ENCODE measurements around the gene PCDHGB3. TPM values are rescaled to one million over a fixed set of nuclear protein-coding genes. Genes with fewer than 3 reads are reported as not detected.

The PCDHGB3 gene
- total and polyA plus RNA-seq, 10 of the 15 experiments (the other 5 are each of a cell fraction or from before 2014, with no cell fraction given) = 0.12 to 0.50 (median 0.20) TPM; not detected in 4

DNA sequence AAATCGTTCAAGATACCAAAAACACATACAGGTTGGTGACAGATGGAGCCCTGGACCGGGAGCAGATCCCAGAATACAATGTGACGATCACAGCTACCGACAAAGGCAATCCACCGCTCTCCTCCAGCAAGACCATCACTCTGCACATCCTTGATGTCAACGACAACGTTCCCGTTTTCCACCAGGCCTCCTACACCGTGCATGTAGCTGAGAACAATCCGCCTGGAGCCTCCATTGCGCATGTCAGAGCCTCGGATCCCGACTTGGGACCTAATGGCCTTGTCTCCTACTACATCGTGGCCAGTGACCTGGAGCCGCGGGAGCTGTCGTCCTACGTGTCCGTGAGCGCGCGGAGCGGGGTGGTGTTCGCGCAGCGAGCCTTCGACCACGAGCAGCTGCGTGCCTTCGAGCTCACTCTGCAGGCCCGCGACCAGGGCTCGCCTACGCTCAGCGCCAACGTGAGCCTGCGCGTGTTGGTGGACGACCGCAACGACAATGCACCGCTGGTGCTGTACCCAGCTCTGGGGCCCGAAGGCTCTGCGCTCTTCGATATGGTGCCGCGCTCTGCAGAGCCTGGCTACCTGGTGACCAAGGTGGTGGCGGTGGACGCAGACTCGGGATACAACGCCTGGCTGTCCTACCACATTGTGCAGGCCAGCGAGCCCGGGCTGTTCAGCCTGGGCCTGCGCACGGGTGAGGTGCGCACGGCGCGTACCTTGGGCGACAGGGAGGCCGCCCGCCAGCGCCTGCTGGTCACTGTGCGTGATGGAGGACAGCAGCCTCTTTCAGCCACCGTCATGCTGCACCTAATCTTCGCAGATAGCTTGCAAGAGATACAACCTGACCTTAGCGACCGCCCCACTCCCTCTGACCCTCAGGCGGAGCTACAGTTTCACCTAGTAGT is 1.8 kb downstream of the PCDHGB3 start:
- ChIA-PET RAD21 (ENCODE audit: unreplicated experiment) (interaction anchor here (1.3 to 2.4 kb wide), 2 partner anchors 41 to 192 kb away, joined by 5 to 24 read pairs; partner anchors contain the start of gene PCDHGA10), SMC1A (ENCODE audit: uncharacterized antibody, unreplicated experiment) (interaction anchor here (2.6 kb wide), 1 partner anchor 192 kb away, joined by 17 read pairs; no protein-coding TSS in a partner anchor), POLR2A (no interaction called here), CTCF (interaction anchor here (1.7 to 3.2 kb wide), 5 partner anchors 29 to 195 kb away, joined by 4 to 40 read pairs (median 18); partner anchors contain the start of genes PCDHGA10 and TAF7)
- intact Hi-C loops (cut with micrococcal nuclease; ENCODE audit: unreplicated experiment) = no loop called here
- WGBS (ENCODE audit: insufficient coverage, insufficient replicate concordance, low lambda C conversion rate, missing lambda C conversion rate) = 88% methylated on average over 52 of the region's 69 CpGs
- Histone ChIP-seq H2AFZ (ENCODE audit: control insufficient read depth, low read depth, low read length) (no peak overlapping the region), H3K36me3 (ENCODE audit: control insufficient read depth in 2 of 2, insufficient read depth in 2 of 2, low read length in 1 of 2) (no peaks in the 10 kb centered on the region), H3K4me3 (no peak overlapping the region), H3K4me1 (ENCODE audit: control insufficient read depth, insufficient read depth, low read length) (no peaks in the 10 kb centered on the region), H3K4me2 (ENCODE audit: control insufficient read depth, insufficient read depth) (no peak overlapping the region), H3K27me3 (replicated peaks in 1 of 2; ENCODE audit: control insufficient read depth in 2 of 2, insufficient read depth in 2 of 2, low read length in 1 of 2) (no peaks in the 10 kb centered on the region), H3K9me3 (replicated peaks; ENCODE audit: control insufficient read depth, insufficient read depth, low read length) (peaks cover 17% of the 10 kb centered on the region; the same call in 2 of the 3 replicates), H3K79me2 (ENCODE audit: control insufficient read depth, insufficient read depth, low read length) (no peaks in the 10 kb centered on the region), H3K9ac (ENCODE audit: control insufficient read depth, insufficient read depth, low read length) (no peak overlapping the region), H3K27ac (ENCODE audit: control insufficient read depth, insufficient read depth) (no peak overlapping the region), H4K20me1 (ENCODE audit: control insufficient read depth, insufficient read depth) (no peaks in the 10 kb centered on the region)
- in situ Hi-C loops (cut with MboI) = no loop called here
- BruUV-seq (replicated peaks) = no TSS peak
- no peak for FAIRE-seq
- TF ChIP-seq NR2C1 (IDR thresholded peaks at IDR 0.05) (no peak), WRNIP1 (IDR thresholded peaks at IDR 0.05; ENCODE audit: borderline replicate concordance, low read depth, low read length) (no peak), YBX1 (IDR thresholded peaks at IDR 0.05) (no peak), POLR2AphosphoS5 (IDR thresholded peaks at IDR 0.05; ENCODE audit: low read length) (no peak)
- DNase-seq (ENCODE audit: low read depth, low spot score) = no peak
- no peak for ATAC-seq

DNA sequence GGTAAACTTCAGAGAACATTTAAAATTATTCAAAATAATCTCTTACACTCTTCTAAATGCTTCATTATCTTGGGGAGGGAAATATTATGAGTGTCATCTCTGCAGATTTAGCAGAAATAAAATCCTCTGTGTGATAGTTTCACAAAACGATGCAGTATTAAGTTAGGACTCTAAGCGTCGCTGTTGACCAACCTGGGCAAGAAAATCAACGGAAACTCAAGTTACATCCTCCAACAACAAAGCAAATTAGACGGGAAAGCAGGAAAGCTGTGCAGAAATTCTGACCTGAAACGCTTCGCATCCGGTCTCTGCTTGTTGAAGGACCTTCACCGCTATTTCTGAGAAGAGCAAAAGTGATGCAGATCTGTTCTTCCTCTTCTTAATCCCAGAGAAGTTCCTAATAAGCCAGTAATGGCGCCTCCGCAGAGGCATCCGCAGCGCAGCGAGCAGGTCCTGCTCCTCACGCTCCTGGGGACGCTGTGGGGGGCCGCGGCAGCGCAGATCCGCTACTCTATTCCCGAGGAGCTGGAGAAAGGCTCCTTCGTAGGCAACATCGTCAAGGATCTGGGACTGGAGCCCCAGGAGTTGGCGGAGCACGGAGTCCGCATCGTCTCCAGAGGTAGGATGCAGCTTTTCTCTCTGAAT is 3.8 kb downstream of the PCDHGB3 start, which contains the start of gene PCDHGA6:
TSS of gene PCDHGA6 (plus strand) at position 219 of the 645 bp plus-strand sequence. CDS start at position 412, 193 bp downstream.
- Histone ChIP-seq H2AFZ (ENCODE audit: control insufficient read depth, low read depth, low read length) (no peak within 1 kb of the TSS; the same call in 1 of the 2 replicates), H3K4me2 (ENCODE audit: control insufficient read depth, insufficient read depth) (no peak within 1 kb of the TSS)
- no peak for DNase-seq (ENCODE audit: low read depth, low spot score)

More for the DNA sequence above, 3.8 kb downstream of the PCDHGB3 start, which contains the start of gene PCDHGA6:
- Histone ChIP-seq H3K36me3 (ENCODE audit: control insufficient read depth in 2 of 2, insufficient read depth in 2 of 2, low read length in 1 of 2) (no peaks in the 10 kb centered on the region), H4K20me1 (ENCODE audit: control insufficient read depth, insufficient read depth) (no peaks in the 10 kb centered on the region), H3K4me3 (no peak within 1 kb of the TSS), H3K27ac (ENCODE audit: control insufficient read depth, insufficient read depth) (no peak within 1 kb of the TSS), H3K9ac (ENCODE audit: control insufficient read depth, insufficient read depth, low read length) (no peak within 1 kb of the TSS), H3K9me3 (replicated peaks; ENCODE audit: control insufficient read depth, insufficient read depth, low read length) (peaks cover 17% of the 10 kb centered on the region; the same call in 2 of the 3 replicates), H3K4me1 (ENCODE audit: control insufficient read depth, insufficient read depth, low read length) (no peaks in the 10 kb centered on the region), H3K27me3 (replicated peaks in 1 of 2; ENCODE audit: control insufficient read depth in 2 of 2, insufficient read depth in 2 of 2, low read length in 1 of 2) (no peaks in the 10 kb centered on the region), H3K79me2 (ENCODE audit: control insufficient read depth, insufficient read depth, low read length) (no peaks in the 10 kb centered on the region)
- TF ChIP-seq ESRRA (IDR thresholded peaks at IDR 0.05; ENCODE audit: low read length) = no peak
- TF ChIP-seq, protein P1, sequence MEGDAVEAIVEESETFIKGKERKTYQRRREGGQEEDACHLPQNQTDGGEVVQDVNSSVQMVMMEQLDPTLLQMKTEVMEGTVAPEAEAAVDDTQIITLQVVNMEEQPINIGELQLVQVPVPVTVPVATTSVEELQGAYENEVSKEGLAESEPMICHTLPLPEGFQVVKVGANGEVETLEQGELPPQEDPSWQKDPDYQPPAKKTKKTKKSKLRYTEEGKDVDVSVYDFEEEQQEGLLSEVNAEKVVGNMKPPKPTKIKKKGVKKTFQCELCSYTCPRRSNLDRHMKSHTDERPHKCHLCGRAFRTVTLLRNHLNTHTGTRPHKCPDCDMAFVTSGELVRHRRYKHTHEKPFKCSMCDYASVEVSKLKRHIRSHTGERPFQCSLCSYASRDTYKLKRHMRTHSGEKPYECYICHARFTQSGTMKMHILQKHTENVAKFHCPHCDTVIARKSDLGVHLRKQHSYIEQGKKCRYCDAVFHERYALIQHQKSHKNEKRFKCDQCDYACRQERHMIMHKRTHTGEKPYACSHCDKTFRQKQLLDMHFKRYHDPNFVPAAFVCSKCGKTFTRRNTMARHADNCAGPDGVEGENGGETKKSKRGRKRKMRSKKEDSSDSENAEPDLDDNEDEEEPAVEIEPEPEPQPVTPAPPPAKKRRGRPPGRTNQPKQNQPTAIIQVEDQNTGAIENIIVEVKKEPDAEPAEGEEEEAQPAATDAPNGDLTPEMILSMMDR (IDR thresholded peaks at IDR 0.05 in 2 of 3, conservative IDR thresholded peaks at IDR 0.05 in 1 of 3; ENCODE audit: control insufficient read depth in 2 of 3, extremely low read depth in 1 of 3, insufficient read depth in 1 of 3, low read depth in 3 of 3, low read length in 3 of 3) = peak in 1 of 3 experiments; percentile 32; a peak in 3 of 6 replicates
- TF ChIP-seq RAD21 (IDR thresholded peaks at IDR 0.05; ENCODE audit: insufficient read depth, low read depth, low read length) = peak; percentile 51
- ATAC-seq (no peak), FAIRE-seq (no peak)
- intact Hi-C loops (cut with micrococcal nuclease; ENCODE audit: unreplicated experiment) = no loop called here
- 79% methylated on average over 26 of the region's 27 CpGs for WGBS (ENCODE audit: insufficient coverage, insufficient replicate concordance, low lambda C conversion rate, missing lambda C conversion rate)
- ChIA-PET POLR2A (no interaction called here), RAD21 (ENCODE audit: unreplicated experiment) (no interaction called here), SMC1A (ENCODE audit: uncharacterized antibody, unreplicated experiment) (interaction anchor here (0.8 kb wide), 1 partner anchor 23 kb away, joined by 5 read pairs; no protein-coding TSS in a partner anchor), CTCF (interaction anchor here (0.9 to 1.3 kb wide), 3 partner anchors 47 to 190 kb away, joined by 3 to 6 read pairs (median 3); partner anchors contain the start of gene PCDHGA11)
- BruUV-seq (replicated peaks) = no TSS peak
- in situ Hi-C loops (cut with MboI) = no loop called here
